Choroid plexus epithelial cell (primary cell): Measurements from ENCODE around the gene TMPRSS4.

Source experiments
- DNase-seq: peaks from one replicate; pipeline ENCODE4 v3.0.0-alpha.2; 2010; ENCODE audit warnings: low read depth
- H3K4me3 ChIP-seq: 2 replicates; pipeline ENCODE4 v1.5.1; 2011; ENCODE audit warnings: low read depth, mild to moderate bottlenecking, control low read depth, low read length, moderate library complexity
- TF ChIP-seq, protein P1 (sequence below): conservative IDR thresholded peaks from 2 replicates; pipeline ENCODE4 v1.5.1; 2011; ENCODE audit warnings: low read depth, mild to moderate bottlenecking, control low read depth, inconsistent platforms, low read length, moderate library complexity

TMPRSS4 gene

DNA sequence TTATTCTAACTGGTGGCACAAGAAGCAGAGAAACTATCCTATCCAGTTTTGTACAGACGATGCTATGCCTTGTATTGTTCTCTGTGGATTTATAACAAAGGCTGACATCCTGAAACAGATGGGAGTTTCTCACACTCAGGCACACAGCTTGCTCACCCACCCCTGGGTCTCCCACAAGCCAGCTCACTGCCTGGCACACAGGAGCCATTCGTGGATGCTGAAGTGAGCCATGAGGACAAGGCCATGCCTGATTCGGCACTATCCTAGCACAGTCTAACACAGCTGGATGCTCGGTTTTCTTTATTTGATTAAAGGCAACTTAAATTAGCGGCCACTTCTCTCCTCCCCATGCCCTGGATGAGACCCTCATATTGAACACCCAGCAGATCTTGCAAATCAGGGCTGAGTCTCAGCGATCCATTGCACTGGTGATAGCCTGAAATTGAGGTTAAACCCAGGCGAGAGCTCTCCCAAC, 25.7 kb upstream of the TMPRSS4 start:
- TF ChIP-seq, protein P1, sequence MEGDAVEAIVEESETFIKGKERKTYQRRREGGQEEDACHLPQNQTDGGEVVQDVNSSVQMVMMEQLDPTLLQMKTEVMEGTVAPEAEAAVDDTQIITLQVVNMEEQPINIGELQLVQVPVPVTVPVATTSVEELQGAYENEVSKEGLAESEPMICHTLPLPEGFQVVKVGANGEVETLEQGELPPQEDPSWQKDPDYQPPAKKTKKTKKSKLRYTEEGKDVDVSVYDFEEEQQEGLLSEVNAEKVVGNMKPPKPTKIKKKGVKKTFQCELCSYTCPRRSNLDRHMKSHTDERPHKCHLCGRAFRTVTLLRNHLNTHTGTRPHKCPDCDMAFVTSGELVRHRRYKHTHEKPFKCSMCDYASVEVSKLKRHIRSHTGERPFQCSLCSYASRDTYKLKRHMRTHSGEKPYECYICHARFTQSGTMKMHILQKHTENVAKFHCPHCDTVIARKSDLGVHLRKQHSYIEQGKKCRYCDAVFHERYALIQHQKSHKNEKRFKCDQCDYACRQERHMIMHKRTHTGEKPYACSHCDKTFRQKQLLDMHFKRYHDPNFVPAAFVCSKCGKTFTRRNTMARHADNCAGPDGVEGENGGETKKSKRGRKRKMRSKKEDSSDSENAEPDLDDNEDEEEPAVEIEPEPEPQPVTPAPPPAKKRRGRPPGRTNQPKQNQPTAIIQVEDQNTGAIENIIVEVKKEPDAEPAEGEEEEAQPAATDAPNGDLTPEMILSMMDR: no peak
- DNase-seq: no peak
- no peak overlapping the region for H3K4me3 ChIP-seq

DNA sequence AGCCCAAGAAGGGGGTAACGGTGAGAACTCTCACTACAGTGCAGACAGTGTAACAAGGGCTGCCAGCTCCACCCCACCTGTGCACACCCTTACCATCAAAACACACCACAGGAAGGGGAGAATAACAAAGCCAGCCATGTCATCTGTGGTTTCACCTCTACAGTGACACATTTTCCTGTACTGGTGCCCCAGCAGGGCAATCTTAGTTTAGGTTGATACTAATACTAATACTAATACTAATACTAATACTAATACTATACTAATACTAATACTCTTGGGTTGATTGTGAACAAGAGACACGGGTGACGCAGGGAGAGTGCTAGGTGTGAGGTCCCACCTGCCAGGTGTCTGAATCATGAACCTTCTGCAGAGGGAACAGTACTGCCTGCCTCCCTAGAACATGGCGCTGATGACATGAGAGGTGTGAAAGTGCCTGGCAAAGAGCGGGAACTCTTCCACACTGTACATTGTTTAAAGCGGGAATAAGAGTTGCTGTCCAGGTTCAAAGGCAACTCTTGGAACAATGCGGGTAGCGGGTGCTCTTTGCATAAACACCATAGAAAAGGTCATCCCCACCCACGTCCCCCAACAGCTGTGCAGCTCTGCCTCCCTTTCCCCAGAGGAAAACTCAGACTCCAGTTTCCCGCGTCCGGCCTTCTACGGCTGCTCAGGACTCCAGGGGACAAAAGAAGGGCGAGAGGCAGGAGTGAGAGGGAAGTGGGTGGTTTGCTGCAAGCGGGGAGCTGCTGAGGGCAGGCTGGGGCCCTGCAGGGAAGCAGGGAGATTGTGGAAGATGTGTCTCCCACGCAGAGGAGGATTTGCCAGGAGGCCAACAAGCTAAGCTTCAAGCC, 25.0 kb upstream of the TMPRSS4 start:
- TF ChIP-seq, protein P1: no peak
- no peak for DNase-seq
- no peak overlapping the region for H3K4me3 ChIP-seq

DNA sequence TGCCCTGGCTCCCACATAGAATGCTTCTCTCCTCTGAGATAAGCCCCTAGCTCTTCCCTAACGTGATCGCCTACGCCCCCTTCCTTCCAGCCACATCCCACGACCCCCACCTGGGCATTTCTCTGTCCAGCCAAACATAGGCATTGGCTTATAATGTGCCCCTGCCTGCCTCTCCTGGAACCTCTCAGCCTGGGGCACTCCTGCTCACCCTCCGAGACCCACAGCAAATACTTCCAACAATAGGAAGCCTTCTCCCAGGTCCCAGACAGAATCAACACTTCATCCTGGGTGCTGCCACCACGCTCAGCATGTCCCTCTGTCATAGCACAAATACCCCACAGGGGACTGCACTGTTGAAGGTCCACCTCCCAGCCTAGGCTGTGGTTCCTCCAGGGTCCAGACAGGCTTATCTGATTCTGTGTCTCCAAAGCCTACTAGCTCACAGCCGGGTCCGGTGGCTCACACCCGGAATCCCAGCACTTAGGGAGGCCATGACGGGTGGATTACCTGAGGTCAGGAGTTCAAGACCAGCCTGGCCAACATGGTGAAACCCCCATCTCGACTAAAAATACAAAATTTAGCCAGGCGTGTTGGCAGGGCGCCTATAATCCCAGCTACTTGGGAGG, 24.2 kb upstream of the TMPRSS4 start:
- H3K4me3 ChIP-seq: no peak overlapping the region
- TF ChIP-seq, protein P1: no peak
- no peak for DNase-seq

DNA sequence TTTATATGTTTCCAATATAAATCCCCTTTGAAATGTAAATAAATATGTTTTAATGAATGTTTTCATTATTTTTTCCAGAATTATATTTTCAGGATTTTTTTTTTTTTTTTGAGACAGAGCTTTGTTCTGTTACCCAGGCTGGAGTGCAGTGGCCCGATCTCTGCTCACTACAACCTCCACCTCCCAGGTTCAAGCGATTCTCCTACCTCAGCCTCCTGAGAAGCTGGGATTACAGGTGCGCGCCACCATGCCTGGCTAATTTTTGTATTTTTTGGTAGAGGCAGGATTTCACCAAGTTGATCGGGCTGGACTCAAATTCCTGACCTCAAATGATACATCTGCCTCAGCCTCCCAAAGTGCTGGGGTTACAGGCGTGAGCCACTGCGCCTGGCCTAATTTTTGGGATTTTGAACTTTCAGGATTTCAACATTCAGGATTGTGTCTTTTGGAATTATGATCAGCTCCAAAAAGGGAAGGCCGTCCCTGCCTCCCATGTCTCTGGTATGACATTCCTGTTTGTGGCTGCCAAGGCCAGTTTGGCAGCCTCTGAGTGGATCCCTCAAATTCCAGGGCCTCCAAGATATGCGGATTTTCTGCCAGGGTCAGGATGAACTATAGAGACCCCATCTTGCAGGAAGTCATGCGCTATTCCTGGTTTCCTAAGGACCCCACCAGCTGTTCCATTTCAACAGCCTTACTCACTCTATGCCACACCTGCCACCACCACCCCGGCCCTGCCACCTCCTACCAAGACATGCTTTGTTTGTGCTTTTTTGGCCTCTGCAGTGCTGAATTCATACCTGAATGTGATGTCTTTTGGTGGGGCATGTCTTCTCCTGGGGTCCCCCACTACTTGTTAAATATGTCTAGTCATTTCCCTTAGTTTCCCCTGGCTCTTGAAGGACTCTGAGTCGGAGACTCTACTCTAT, 21.9 kb upstream of the TMPRSS4 start:
- H3K4me3 ChIP-seq: no peak overlapping the region
- TF ChIP-seq, protein P1: no peak
- DNase-seq: no peak

DNA sequence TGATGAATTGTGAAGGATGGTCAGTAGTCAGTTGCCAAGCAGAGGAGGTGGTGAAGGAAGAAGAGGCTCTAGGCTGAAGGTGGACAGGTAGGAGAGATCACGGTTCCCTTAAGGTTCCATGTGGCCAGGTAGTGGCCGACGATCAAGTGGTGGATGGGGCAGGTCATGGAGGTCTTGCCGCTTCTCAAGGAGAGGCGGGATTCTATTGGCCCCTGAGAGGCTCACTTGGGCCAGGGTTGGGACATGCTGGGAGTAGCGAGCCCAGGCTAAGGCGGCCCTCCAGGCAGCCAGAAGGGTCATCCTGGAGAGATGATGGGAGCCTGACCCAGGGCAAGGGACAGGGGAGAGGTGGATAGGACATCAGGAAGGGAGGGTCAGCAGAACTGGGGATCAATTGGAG, 20.9 kb upstream of the TMPRSS4 start:
- no peak overlapping the region for H3K4me3 ChIP-seq
- no peak for DNase-seq
- TF ChIP-seq, protein P1: no peak

DNA sequence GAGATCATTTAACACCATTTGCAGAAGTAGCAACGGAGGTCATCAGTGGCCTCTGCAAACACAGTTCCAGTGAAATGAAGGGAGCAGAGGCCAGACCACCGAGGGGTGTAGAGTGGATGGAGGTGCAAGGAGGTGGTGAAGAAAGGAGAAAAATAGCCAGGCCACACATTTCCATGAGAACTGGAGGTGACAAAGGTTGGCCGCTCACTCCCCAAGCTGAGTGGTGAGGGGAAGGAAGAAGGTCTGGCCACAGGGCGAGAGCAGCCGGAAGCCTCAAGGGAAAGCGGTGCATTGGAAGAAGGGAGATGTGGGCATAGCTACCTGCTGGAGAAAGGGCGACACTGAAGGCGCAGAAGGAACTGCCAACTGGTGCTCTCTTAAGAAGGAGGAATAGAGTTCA, 20.1 kb upstream of the TMPRSS4 start:
- no peak for DNase-seq
- H3K4me3 ChIP-seq: no peak overlapping the region
- TF ChIP-seq, protein P1: no peak
